ENCODE data around the gene EIF3I.

Gene EIF3I

DNA sequence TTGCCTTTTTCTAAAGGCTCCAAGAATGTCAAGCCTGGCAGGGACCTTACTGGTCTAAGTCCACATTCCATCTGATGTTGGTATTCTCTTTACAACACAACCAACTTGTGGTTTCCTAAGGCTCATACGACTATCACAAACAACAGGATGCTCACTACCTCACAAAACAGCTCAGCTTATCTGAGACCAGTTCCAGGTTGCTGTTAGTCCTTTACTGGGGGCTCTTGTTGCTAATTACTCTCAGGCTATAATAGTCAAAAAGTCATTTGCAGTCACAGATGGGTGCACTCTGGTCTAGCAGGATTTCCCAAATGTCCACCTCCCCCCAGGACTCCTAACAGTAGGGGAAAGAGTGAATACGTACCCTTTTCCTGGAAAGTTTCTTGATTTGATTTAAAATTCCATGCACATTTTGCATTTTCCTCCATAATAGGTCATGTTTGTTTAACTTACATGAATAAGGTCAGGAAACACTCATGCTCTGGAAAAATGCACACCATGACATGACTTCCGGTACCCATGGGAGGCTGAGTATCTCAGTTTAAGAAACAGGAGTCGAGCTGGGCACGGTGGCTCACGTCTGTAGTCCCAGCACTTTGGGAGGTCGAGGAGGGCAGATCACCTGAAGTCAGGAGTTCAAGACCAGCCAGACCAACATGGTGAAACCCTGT lies 44.8 kb downstream of the EIF3I start:
- no peak for DNase-seq

DNA sequence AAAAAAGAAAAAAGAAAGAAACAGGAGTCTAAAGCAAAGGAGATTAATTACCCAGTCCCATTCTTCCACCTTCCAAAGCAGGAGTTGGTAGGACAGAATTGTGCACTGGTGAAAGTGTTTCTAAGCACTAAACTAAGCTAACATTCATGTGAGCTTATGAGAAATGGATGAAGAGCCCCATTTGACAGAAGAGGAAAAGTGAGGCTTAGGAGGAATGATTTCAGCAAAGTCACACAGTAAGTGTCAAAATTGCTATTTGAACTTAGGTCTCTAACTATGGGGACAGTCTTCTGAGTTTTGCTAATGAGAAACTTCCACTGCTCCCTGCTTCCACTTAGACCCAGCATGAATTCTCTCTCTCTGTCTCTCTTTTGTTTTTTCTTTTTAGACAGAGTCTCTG lies 47.5 kb downstream of the EIF3I start:
- no peak for DNase-seq

DNA sequence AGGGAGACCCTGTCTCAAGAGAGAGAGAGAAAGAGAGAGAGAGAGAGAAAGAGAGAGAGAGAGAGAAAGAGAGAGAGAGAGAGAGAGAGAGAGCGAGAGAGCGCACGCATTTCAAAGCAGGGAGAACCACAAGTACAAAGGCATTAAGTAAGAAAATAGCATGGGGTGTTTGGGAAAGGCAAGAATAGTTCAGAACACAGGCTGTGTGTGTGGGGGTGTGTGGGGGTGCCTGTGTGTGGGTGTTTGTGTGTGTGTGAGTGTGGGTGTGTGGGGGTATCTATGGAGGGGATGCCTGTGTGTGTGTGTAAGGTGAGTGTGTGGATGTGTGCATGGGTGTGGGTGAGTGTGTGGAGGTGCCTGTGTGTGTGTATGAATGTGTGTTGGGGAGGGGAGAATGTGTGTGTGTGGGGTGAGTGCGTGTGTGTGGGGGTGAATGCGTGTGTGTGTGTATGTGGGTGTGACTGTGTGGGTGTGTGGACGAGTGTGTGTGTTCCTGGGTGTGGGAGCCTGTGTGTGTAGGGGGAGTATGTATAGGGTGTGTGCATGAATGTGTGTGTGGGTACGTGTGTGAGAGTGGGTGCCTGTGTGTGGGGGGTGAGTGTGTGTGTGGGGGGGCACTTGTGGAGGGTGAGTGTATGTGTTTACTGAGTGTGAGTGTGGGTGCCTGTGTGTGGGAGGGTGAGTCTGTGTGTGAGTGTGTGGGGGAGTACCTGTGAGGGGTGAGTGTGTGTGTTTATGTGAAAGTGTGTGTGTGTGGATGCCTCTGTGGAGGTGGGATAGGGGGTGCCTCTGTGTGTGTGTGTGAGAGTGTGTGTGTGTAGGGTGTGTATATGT lies 50.6 kb downstream of the EIF3I start:
- DNase-seq: no peak

DNA sequence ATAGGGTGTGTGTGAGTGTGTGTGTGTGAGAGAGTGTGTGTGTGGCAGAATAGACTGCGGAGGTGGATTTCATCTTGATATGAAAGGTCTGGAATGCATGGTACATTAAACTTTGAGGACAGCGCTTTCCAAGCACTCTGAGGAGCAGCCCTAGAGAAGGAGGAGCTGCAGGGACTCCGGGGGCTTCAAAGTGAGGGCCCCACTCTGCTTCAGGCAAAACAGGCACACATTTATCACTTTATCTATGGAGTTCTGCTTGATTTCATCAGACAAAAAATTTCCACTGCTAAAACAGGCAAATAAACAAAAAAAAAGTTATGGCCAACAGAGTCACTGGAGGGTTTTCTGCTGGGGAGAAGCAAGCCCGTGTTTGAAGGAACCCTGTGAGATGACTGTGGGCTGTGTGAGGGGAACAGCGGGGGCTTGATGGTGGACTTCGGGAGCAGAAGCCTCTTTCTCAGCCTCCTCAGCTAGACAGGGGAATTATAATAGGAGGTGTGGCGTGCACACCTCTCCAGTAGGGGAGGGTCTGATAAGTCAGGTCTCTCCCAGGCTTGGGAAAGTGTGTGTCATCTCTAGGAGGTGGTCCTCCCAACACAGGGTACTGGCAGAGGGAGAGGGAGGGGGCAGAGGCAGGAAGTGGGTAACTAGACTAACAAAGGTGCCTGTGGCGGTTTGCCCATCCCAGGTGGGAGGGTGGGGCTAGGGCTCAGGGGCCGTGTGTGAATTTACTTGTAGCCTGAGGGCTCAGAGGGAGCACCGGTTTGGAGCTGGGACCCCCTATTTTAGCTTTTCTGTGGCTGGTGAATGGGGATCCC lies 51.4 kb downstream of the EIF3I start:
- no peak for DNase-seq

DNA sequence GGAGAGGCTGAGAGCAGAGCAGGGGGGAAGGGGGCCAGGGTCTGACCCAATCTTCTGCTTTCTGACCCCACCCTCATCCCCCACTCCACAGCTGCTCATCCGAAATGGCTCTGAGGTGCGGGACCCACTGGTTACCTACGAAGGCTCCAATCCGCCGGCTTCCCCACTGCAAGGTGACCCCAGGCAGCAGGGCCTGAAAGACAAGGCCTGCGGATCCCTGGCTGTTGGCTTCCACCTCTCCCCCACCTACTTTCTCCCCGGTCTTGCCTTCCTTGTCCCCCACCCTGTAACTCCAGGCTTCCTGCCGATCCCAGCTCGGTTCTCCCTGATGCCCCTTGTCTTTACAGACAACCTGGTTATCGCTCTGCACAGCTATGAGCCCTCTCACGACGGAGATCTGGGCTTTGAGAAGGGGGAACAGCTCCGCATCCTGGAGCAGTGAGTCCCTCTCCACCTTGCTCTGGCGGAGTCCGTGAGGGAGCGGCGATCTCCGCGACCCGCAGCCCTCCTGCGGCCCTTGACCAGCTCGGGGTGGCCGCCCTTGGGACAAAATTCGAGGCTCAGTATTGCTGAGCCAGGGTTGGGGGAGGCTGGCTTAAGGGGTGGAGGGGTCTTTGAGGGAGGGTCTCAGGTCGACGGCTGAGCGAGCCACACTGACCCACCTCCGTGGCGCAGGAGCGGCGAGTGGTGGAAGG lies 52.6 kb downstream of the EIF3I start:
- no peak for DNase-seq

DNA sequence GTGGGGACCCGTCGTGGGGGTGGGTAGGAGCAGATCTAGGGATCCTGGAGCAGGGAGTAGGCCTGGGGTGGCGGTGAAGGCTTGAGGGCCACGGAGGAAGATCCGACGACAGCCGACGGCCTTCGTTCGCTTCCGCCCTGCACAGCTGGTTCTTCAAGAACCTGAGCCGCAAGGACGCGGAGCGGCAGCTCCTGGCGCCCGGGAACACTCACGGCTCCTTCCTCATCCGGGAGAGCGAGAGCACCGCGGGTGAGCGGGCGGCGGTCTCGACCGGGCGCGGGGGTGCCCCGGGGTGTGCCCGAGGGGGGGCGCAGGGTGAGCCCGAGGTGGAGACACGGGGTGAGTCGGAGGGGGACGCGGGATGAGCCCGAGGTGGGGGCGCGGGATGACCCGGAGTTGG lies 53.2 kb downstream of the EIF3I start:
- DNase-seq: no peak

DNA sequence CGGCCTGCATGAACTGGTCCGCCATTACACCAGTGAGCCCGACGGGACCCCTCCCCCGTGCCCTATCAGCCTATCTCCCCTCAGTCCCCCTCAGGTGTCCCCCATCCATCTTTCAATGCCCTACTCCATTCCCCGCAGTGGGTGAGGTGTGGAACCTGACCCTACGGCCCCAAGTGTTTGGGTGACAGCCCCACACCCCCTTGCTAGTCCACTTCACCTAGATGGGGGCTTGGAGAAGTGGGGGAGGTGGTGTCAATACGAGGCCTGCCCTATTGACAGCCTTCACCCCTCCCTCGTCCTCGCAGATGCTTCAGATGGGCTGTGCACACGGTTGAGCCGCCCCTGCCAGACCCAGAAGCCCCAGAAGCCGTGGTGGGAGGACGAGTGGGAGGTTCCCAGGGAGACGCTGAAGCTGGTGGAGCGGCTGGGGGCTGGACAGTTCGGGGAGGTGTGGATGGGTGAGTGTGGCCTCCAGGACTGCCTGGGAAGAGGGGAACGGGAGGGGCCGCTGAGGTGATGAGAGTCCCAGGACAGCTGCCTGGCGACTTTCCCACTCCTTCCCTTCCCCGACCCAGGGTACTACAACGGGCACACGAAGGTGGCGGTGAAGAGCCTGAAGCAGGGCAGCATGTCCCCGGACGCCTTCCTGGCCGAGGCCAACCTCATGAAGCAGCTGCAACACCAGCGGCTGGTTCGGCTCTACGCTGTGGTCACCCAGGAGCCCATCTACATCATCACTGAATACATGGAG lies 54.0 kb downstream of the EIF3I start:
- DNase-seq: no peak
